Trophoblast cell (in vitro differentiated cells and primary cell): ENCODE data around the gene GDNF.

Source experiments
- DNase-seq, 2 donors: peaks; one replicate each; pipeline ENCODE4 v3.0.0-alpha.2; 2016
- H2AFZ ChIP-seq: 2 replicates; pipeline ENCODE4 v1.6.1; 2013; ENCODE audit warnings: low read length, moderate library complexity, mild to moderate bottlenecking; ENCODE audit not compliant: insufficient read depth, poor library complexity
- H2AK5ac ChIP-seq: 2 replicates; pipeline ENCODE4 v1.6.1; 2013; ENCODE audit warnings: mild to moderate bottlenecking, low read length
- H2BK120ac ChIP-seq: 2 replicates; pipeline ENCODE4 v1.6.1; 2013; ENCODE audit warnings: low read length, mild to moderate bottlenecking, moderate library complexity; ENCODE audit not compliant: insufficient read depth, poor library complexity
- H2BK12ac ChIP-seq: 2 replicates; pipeline ENCODE4 v1.6.1; 2013; ENCODE audit warnings: mild to moderate bottlenecking, low read length, moderate library complexity
- H2BK5ac ChIP-seq: 2 replicates; pipeline ENCODE4 v1.6.1; 2013; ENCODE audit warnings: low read length, low read depth, moderate library complexity, mild to moderate bottlenecking; ENCODE audit not compliant: poor library complexity
- H3K14ac ChIP-seq: 2 replicates; pipeline ENCODE4 v1.6.1; 2013; ENCODE audit warnings: mild to moderate bottlenecking, low read length
- H3K18ac ChIP-seq: 2 replicates; pipeline ENCODE4 v1.6.1; 2013; ENCODE audit warnings: mild to moderate bottlenecking, low read length
- H3K23ac ChIP-seq: 2 replicates; pipeline ENCODE4 v1.6.1; 2013; ENCODE audit warnings: low read length
- H3K27ac ChIP-seq: 2 replicates; pipeline ENCODE4 v1.5.1; 2013; ENCODE audit warnings: low read depth, mild to moderate bottlenecking, inconsistent platforms, low read length, moderate library complexity
- H3K27me3 ChIP-seq: 2 replicates; pipeline ENCODE4 v1.6.1; 2013; ENCODE audit warnings: inconsistent platforms, mild to moderate bottlenecking, low read length, moderate library complexity; ENCODE audit not compliant: insufficient read depth
- H3K36me3 ChIP-seq, 2 experiments: 1 replicate in 1 of 2; 2 replicates in 1 of 2; pipeline ENCODE4 v1.6.1; 2013; ENCODE audit warnings: low read length in 2 of 2, mild to moderate bottlenecking in 2 of 2, moderate library complexity in 1 of 2; ENCODE audit not compliant: insufficient read depth in 2 of 2, control insufficient read depth in 1 of 2
- H3K4ac ChIP-seq: 2 replicates; pipeline ENCODE4 v1.6.1; 2013; ENCODE audit warnings: low read depth, mild to moderate bottlenecking, low read length, moderate library complexity
- H3K4me1 ChIP-seq, 2 experiments: 1 replicate in 1 of 2; 2 replicates in 1 of 2; pipeline ENCODE4 v1.6.1; 2013; ENCODE audit warnings: low read length in 2 of 2, mild to moderate bottlenecking in 2 of 2, moderate library complexity in 1 of 2; ENCODE audit not compliant: insufficient read depth in 2 of 2, control insufficient read depth in 1 of 2
- H3K4me2 ChIP-seq: 2 replicates; pipeline ENCODE4 v1.6.1; 2013; ENCODE audit warnings: inconsistent platforms, mild to moderate bottlenecking, low read length, moderate library complexity
- H3K4me3 ChIP-seq: 2 replicates; pipeline ENCODE4 v1.5.1; 2013; ENCODE audit warnings: mild to moderate bottlenecking, low read depth, low read length, inconsistent platforms
- H3K79me1 ChIP-seq: one replicate; pipeline ENCODE4 v1.6.1; 2013; ENCODE audit warnings: low read length
- H3K79me2 ChIP-seq: 2 replicates; pipeline ENCODE4 v1.6.1; 2013; ENCODE audit warnings: low read length, mild to moderate bottlenecking; ENCODE audit not compliant: control insufficient read depth, insufficient read depth, poor library complexity
- H3K9ac ChIP-seq: 2 replicates; pipeline ENCODE4 v1.6.1; 2013; ENCODE audit warnings: mild to moderate bottlenecking, low read length
- H3K9me3 ChIP-seq: 2 replicates; pipeline ENCODE4 v1.6.1; 2013; ENCODE audit warnings: low read depth, mild to moderate bottlenecking, control low read depth, inconsistent platforms, low read length; ENCODE audit not compliant: insufficient read depth
- H4K12ac ChIP-seq: 2 replicates; pipeline ENCODE4 v1.6.1; 2013; ENCODE audit warnings: low read depth, mild to moderate bottlenecking, low read length, moderate library complexity
- H4K8ac ChIP-seq: 2 replicates; pipeline ENCODE4 v1.6.1; 2013; ENCODE audit warnings: low read depth, mild to moderate bottlenecking, low read length, moderate library complexity
- H4K91ac ChIP-seq: one replicate; pipeline ENCODE4 v1.6.1; 2013; ENCODE audit warnings: low read depth, mild to moderate bottlenecking, low read length, moderate library complexity
- WGBS: extraction: QIAGEN DNeasy Blood & Tissue Kit; methylation state at CpG from one replicate; pipeline ENCODE4 v1.1.7; 2013; ENCODE audit warnings: missing lambda C conversion rate; ENCODE audit not compliant: insufficient read length, insufficient coverage; ENCODE audit errors: extremely low coverage; 5-methylcytosine and 5-hydroxymethylcytosine counted together

Gene GDNF

DNA sequence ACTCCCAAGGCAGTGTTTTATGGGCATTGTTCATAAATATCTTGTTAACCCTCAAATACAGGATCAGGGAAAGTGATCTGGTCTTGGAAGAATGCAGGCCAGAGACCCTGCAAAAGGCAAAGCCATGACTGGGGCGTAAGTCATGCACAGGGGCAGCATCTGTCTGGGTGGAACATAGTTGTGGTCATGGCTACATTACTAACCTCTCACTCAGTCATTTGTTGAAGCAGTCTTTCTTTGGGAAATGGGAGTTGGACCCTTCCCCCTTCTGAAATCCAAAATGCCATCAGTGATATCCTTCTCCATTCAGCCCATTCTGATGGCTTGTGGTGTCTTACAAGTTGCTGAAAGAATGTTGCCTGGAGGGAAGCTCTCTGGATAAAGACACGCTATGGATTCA lies 68.1 kb downstream of the GDNF start:
- no CpG with 5 or more reads among the region's 2 CpGs for WGBS
- Histone ChIP-seq H3K4me1 (peaks cover 14 to 19% of the 10 kb centered on the region in 2 experiments), H3K4me2 (no peak overlapping the region), H2BK12ac (no peak overlapping the region), H2BK120ac (no peak overlapping the region), H3K27ac (peak overlapping the region; percentile 98), H3K79me1 (peaks cover 26% of the 10 kb centered on the region), H3K4ac (no peak overlapping the region), H3K9me3 (no peaks in the 10 kb centered on the region), H3K4me3 (no peak overlapping the region), H3K18ac (no peak overlapping the region), H4K8ac (no peak overlapping the region), H2BK5ac (no peak overlapping the region), H4K91ac (no peak overlapping the region), H4K12ac (no peak overlapping the region), H3K23ac (no peak overlapping the region), H3K36me3 (no peaks in the 10 kb centered on the region), H3K27me3 (no peaks in the 10 kb centered on the region), H3K14ac (no peak overlapping the region), H3K9ac (no peak overlapping the region), H3K79me2 (peaks cover 4% of the 10 kb centered on the region), H2AFZ (no peak overlapping the region), H2AK5ac (no peak overlapping the region)
- peak; percentile 88 to 92 for DNase-seq

DNA sequence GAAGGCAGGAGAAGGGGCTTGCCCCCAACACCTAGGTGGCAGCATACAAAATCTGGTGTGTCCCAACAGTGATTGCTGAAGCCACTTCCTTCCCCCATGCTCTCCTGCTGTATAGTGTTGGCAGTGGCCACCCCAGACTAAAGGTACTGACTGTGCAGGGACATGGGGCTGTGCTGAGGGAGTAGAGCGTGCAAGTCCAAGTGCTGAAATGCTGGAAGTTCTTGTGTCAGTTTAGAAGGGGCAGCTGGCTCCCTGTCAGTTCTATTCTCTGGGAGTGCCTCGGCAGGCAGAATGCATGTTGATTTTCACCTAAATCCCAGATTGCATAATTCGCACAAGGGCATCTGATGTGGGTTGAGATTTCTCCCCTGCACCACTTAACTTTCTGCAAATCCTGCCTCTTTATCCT lies 68.6 kb downstream of the GDNF start:
- peak overlapping the region; percentile 50 for H2BK12ac ChIP-seq

DNA sequence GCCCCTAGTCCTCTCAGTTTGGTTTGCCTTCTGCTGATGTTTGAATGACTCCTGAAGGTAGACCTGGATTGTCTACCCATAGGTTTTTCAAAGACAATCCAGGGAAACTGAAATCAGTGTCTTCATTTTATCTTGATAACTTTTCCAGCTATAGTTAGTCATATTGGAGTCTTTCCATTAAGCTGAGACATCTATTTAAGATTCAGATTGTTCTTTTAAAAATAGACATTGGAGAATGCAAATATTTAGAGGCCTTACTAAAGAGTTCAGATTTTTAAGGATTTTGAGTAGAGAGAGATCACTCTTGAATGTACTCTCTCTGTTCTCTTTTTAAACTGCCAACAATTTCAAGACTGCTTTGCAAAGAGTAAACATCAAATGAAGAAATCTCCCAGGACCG lies 69.1 kb downstream of the GDNF start:
- no CpG with 5 or more reads among the region's 1 CpG for WGBS
- Histone ChIP-seq H3K9me3 (no peaks in the 10 kb centered on the region), H3K23ac (no peak overlapping the region)

More for the DNA sequence above, 68.6 kb downstream of the GDNF start:
- peaks cover 4% of the 10 kb centered on the region for H3K79me2 ChIP-seq
- H2BK5ac ChIP-seq = peak overlapping the region; percentile 34
- peak overlapping the region; percentile 54 for H2BK120ac ChIP-seq
- H4K91ac ChIP-seq = peak overlapping the region; percentile 65
- no peak overlapping the region for H3K23ac ChIP-seq
- H3K4ac ChIP-seq = no peak overlapping the region
- WGBS = no CpG with 5 or more reads among the region's 3 CpGs
- no peak overlapping the region for H2AFZ ChIP-seq
- H3K36me3 ChIP-seq = no peaks in the 10 kb centered on the region
- no peak overlapping the region for H3K9ac ChIP-seq
- peak overlapping the region; percentile 88 for H3K27ac ChIP-seq
- no peak overlapping the region for H4K8ac ChIP-seq
- no peak overlapping the region for H3K4me3 ChIP-seq
- peak; percentile 68 to 78 for DNase-seq
- no peak overlapping the region for H4K12ac ChIP-seq
- H3K9me3 ChIP-seq = no peaks in the 10 kb centered on the region
- peak overlapping the region; percentile 14 for H2AK5ac ChIP-seq
- no peaks in the 10 kb centered on the region for H3K27me3 ChIP-seq
- H3K79me1 ChIP-seq = peaks cover 25% of the 10 kb centered on the region
- peak overlapping the region; percentile 0 for H3K4me2 ChIP-seq
- H3K14ac ChIP-seq = no peak overlapping the region
- peak overlapping the region; percentile 12 for H3K18ac ChIP-seq
- H3K4me1 ChIP-seq = peaks cover 14 to 18% of the 10 kb centered on the region in 2 experiments

DNA sequence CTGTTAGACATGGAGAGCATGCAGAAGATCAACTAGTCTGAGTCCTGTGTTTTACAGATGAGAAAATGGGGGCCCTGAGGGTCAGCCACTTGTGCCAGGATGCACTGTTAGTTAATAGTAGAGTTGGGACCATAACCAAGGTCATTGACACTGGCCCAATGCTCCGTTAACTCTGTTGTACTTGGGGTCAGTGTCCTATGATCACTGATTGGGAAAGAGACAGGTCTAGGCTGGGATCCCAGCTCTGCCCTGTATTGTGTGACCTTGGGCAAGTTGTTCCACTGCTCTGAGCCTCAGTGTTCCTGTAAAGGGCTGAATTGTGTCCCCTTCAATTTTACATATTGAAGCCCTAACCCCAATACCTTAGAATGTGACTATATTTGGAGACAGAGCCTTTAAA lies 70.0 kb downstream of the GDNF start:
- H3K27me3 ChIP-seq = no peaks in the 10 kb centered on the region
- H3K4ac ChIP-seq = no peak overlapping the region
- no peak overlapping the region for H3K23ac ChIP-seq
- H4K12ac ChIP-seq = no peak overlapping the region
- peak overlapping the region; percentile 85 for H4K91ac ChIP-seq
- H2BK5ac ChIP-seq = peak overlapping the region; percentile 66
- H3K9ac ChIP-seq = no peak overlapping the region
- peak overlapping the region; percentile 97 for H2BK12ac ChIP-seq
- peak overlapping the region; percentile 86 for H3K18ac ChIP-seq
- H2BK120ac ChIP-seq = no peak overlapping the region
- peak overlapping the region; percentile 64 for H3K14ac ChIP-seq
- peak overlapping the region; percentile 9 for H4K8ac ChIP-seq
- H3K9me3 ChIP-seq = no peaks in the 10 kb centered on the region
- peaks cover 4% of the 10 kb centered on the region for H3K79me2 ChIP-seq
- no peaks in the 10 kb centered on the region for H3K36me3 ChIP-seq
- WGBS = no CpG with 5 or more reads among the region's 1 CpG
- H3K27ac ChIP-seq = peak overlapping the region; percentile 59
- H3K79me1 ChIP-seq = peaks cover 25% of the 10 kb centered on the region
- peak overlapping the region; percentile 60 for H2AK5ac ChIP-seq
- H2AFZ ChIP-seq = no peak overlapping the region
- DNase-seq = no peak
- H3K4me1 ChIP-seq = peaks cover 14 to 18% of the 10 kb centered on the region in 2 experiments
- no peak overlapping the region for H3K4me2 ChIP-seq
- H3K4me3 ChIP-seq = no peak overlapping the region

More for the DNA sequence above, 69.1 kb downstream of the GDNF start:
- Histone ChIP-seq H3K27me3 (no peaks in the 10 kb centered on the region), H3K79me2 (peaks cover 4% of the 10 kb centered on the region), H4K91ac (peak overlapping the region; percentile 65), H2BK12ac (no peak overlapping the region), H4K12ac (no peak overlapping the region), H3K79me1 (peaks cover 25% of the 10 kb centered on the region), H4K8ac (no peak overlapping the region), H2BK120ac (peak overlapping the region; percentile 54), H3K27ac (peak overlapping the region; percentile 88), H2AFZ (no peak overlapping the region), H3K9ac (no peak overlapping the region), H3K14ac (no peak overlapping the region), H3K4ac (no peak overlapping the region), H3K4me1 (peaks cover 14 to 18% of the 10 kb centered on the region in 2 experiments), H3K18ac (peak overlapping the region; percentile 12), H2BK5ac (peak overlapping the region; percentile 34), H3K4me2 (peak overlapping the region; percentile 0), H3K4me3 (no peak overlapping the region), H2AK5ac (no peak overlapping the region), H3K36me3 (no peaks in the 10 kb centered on the region)
- no peak for DNase-seq
